HEK293 (cell line): ENCODE data around the gene GLRX.

ENCODE experiments used
- HOXA7 ChIP-seq: sonication (generic); formaldehyde crosslinking; IDR thresholded peaks from 2 replicates; pipeline ENCODE4 v1.8.1; 2022; ENCODE audit warnings: missing genetic modification reagents, borderline replicate concordance
- KLF10 ChIP-seq: fragments of 450-650 bp; IDR thresholded peaks from 2 replicates; pipeline ENCODE4 v1.5.1; 2018; ENCODE audit warnings: missing biosample characterization, mild to moderate bottlenecking, missing genetic modification characterization
- PBX3 ChIP-seq: sonication (generic); formaldehyde crosslinking; IDR thresholded peaks from 2 replicates; pipeline ENCODE4 v1.8.1; 2022; ENCODE audit warnings: mild to moderate bottlenecking, moderate library complexity, missing genetic modification reagents
- YY1 ChIP-seq: fragments of 450-650 bp; formaldehyde crosslinking; IDR thresholded peaks from 2 replicates; pipeline ENCODE4 v1.5.1; 2018; ENCODE audit warnings: missing biosample characterization, missing genetic modification characterization
- ZNF157 ChIP-seq: fragments of 450-650 bp; formaldehyde crosslinking; IDR thresholded peaks from 2 replicates; pipeline ENCODE4 v1.5.1; 2016; ENCODE audit warnings: missing biosample characterization, missing genetic modification characterization
- ZNF18 ChIP-seq: fragments of 450-650 bp; formaldehyde crosslinking; IDR thresholded peaks from 2 replicates; pipeline ENCODE4 v1.5.1; 2016; ENCODE audit warnings: missing biosample characterization, missing genetic modification characterization
- ZNF311 ChIP-seq: fragments of 450-650 bp; formaldehyde crosslinking; IDR thresholded peaks from 2 replicates; pipeline ENCODE4 v1.5.1; 2017; ENCODE audit warnings: missing biosample characterization, missing genetic modification characterization, borderline replicate concordance
- ZNF423 ChIP-seq: fragments of 450-650 bp; formaldehyde crosslinking; IDR thresholded peaks from 2 replicates; pipeline ENCODE4 v1.5.1; 2016; ENCODE audit warnings: missing biosample characterization, missing genetic modification characterization
- ZNF645 ChIP-seq: fragments of 450-650 bp; formaldehyde crosslinking; IDR thresholded peaks from 2 replicates; pipeline ENCODE4; 2016; ENCODE audit warnings: missing biosample characterization, missing genetic modification characterization
- TF ChIP-seq, protein P1 (sequence below): fragments of 450-650 bp; formaldehyde crosslinking; IDR thresholded peaks from 2 replicates; pipeline ENCODE4 v1.5.1; 2016; ENCODE audit warnings: missing biosample characterization, missing genetic modification characterization
- TF ChIP-seq, protein P2 (sequence below): fragments of 450-650 bp; formaldehyde crosslinking; conservative IDR thresholded peaks from 2 replicates; pipeline ENCODE4 v1.5.1; 2016; ENCODE audit warnings: low read depth, missing biosample characterization, missing genetic modification characterization

- TF ChIP-seq ZNF311 (tag by site-specific recombination): no peak
- no peak for TF ChIP-seq ZNF157 (tag by site-specific recombination)
- TF ChIP-seq, protein P1, sequence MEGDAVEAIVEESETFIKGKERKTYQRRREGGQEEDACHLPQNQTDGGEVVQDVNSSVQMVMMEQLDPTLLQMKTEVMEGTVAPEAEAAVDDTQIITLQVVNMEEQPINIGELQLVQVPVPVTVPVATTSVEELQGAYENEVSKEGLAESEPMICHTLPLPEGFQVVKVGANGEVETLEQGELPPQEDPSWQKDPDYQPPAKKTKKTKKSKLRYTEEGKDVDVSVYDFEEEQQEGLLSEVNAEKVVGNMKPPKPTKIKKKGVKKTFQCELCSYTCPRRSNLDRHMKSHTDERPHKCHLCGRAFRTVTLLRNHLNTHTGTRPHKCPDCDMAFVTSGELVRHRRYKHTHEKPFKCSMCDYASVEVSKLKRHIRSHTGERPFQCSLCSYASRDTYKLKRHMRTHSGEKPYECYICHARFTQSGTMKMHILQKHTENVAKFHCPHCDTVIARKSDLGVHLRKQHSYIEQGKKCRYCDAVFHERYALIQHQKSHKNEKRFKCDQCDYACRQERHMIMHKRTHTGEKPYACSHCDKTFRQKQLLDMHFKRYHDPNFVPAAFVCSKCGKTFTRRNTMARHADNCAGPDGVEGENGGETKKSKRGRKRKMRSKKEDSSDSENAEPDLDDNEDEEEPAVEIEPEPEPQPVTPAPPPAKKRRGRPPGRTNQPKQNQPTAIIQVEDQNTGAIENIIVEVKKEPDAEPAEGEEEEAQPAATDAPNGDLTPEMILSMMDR (tag by site-specific recombination): no peak
- no peak for TF ChIP-seq YY1 (tag by site-specific recombination)
- TF ChIP-seq ZNF18 (tag by site-specific recombination): no peak
- TF ChIP-seq HOXA7 (CRISPR knock-in tag): no peak
- TF ChIP-seq ZNF645 (tag by site-specific recombination): no peak
- TF ChIP-seq, protein P2, sequence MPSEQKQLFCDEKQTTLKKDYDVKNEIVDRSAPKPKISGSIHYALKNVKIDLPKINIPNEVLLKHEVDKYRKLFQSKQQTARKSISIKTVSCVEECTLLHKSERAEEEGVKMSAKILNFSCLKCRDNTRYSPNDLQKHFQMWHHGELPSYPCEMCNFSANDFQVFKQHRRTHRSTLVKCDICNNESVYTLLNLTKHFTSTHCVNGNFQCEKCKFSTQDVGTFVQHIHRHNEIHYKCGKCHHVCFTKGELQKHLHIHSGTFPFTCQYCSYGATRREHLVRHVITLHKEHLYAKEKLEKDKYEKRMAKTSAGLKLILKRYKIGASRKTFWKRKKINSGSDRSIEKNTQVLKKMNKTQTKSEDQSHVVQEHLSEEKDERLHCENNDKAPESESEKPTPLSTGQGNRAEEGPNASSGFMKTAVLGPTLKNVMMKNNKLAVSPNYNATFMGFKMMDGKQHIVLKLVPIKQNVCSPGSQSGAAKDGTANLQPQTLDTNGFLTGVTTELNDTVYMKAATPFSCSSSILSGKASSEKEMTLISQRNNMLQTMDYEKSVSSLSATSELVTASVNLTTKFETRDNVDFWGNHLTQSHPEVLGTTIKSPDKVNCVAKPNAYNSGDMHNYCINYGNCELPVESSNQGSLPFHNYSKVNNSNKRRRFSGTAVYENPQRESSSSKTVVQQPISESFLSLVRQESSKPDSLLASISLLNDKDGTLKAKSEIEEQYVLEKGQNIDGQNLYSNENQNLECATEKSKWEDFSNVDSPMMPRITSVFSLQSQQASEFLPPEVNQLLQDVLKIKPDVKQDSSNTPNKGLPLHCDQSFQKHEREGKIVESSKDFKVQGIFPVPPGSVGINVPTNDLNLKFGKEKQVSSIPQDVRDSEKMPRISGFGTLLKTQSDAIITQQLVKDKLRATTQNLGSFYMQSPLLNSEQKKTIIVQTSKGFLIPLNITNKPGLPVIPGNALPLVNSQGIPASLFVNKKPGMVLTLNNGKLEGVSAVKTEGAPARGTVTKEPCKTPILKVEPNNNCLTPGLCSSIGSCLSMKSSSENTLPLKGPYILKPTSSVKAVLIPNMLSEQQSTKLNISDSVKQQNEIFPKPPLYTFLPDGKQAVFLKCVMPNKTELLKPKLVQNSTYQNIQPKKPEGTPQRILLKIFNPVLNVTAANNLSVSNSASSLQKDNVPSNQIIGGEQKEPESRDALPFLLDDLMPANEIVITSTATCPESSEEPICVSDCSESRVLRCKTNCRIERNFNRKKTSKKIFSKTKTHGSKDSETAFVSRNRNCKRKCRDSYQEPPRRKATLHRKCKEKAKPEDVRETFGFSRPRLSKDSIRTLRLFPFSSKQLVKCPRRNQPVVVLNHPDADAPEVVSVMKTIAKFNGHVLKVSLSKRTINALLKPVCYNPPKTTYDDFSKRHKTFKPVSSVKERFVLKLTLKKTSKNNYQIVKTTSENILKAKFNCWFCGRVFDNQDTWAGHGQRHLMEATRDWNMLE (tag by site-specific recombination): no peak
- no peak for TF ChIP-seq KLF10 (tag by site-specific recombination)
- no peak for TF ChIP-seq ZNF423
- TF ChIP-seq PBX3 (CRISPR knock-in tag): no peak
Observed at GRCh38 chr5:95800553-95800952, 22.0 kb downstream of the GLRX start.
